Thyroid gland (tissue), 4 donors: ENCODE measurements around the gene B3GALT4. TPM values are rescaled to one million over a fixed set of nuclear protein-coding genes. Genes with fewer than 3 reads are reported as not detected.

Experiments
- DNase-seq, 2 donors: peaks; one replicate each; pipeline ENCODE4 v3.0.0-alpha.2; 2019
- H3K27ac ChIP-seq, 3 donors: fragments of 200-600 bp; sonication (generic); 1 replicate in 2 of 3; 2 replicates in 1 of 3; pipeline ENCODE4 v1.5.1; 2016 to 2019; ENCODE audit warnings: mild to moderate bottlenecking in 1 of 3, moderate library complexity in 1 of 3
- H3K27me3 ChIP-seq: fragments of 200-600 bp; sonication (generic); one replicate; pipeline ENCODE4 v1.5.1; 2019
- H3K36me3 ChIP-seq, 2 donors: fragments of 200-600 bp; sonication (generic); one replicate each; pipeline ENCODE4 v1.5.1; 2016 to 2019
- H3K4me1 ChIP-seq, 2 donors: fragments of 200-600 bp; sonication (generic); one replicate each; pipeline ENCODE4 v1.5.1; 2017 to 2019
- H3K4me3 ChIP-seq, 3 donors: fragments of 200-600 bp; sonication (generic); replicated peaks in 1 of 3; 1 replicate in 2 of 3; 2 replicates in 1 of 3; pipeline ENCODE4 v1.5.1; 2016; ENCODE audit warnings: mild to moderate bottlenecking in 1 of 3
- H3K9me3 ChIP-seq: fragments of 200-600 bp; sonication (generic); one replicate; pipeline ENCODE4 v1.5.1; 2017
- CTCF ChIP-seq, 6 experiments: fragments of 200-600 bp in 3 of 6; fragments of 450-650 bp in 3 of 6; sonication (generic) in 3 of 6; IDR thresholded peaks; one replicate each; pipeline ENCODE4 v1.5.1; 2016 to 2019; ENCODE audit warnings: antibody characterized with exemption in 6 of 6, mild to moderate bottlenecking in 2 of 6, inconsistent platforms in 1 of 6, moderate library complexity in 1 of 6
- POLR2A ChIP-seq, 2 donors: fragments of 450-650 bp; IDR thresholded peaks; one replicate each; pipeline ENCODE4 v1.6.1; 2017; ENCODE audit warnings: antibody characterized with exemption in 2 of 2, mild to moderate bottlenecking in 2 of 2, moderate library complexity in 1 of 2
- WGBS, 2 donors: methylation state at CpG; one replicate each; pipeline ENCODE4 v1.1.5; 2017; 5-methylcytosine and 5-hydroxymethylcytosine counted together
- intact Hi-C: fragments of 100-400 bp; cut with DNase I; formaldehyde crosslinking; loops from one replicate; pipeline ENCODE4 v1.15.1; 2023
- total RNA-seq, 4 donors: library from RNA; depleted of rRNA; stranded (reverse); fragments of >200 nt; gene quantifications; one replicate each; pipeline ENCODE4 v1.2.3, GENCODE V29; 2016

B3GALT4 gene
- total RNA-seq, 4 donors from 2014 or later: 10.5 to 19.8 (median 16.4) TPM

- Histone ChIP-seq H3K27ac (peak overlapping the region; percentile 83 to 87 (median 85)), H3K9me3 (no peaks in the 10 kb centered on the region), H3K36me3 (peaks cover 19 to 26% of the 10 kb centered on the region in 2 donors), H3K4me3 (peak overlapping the region in 1 of 3 donors; percentile 38), H3K4me1 (peaks cover 26 to 55% of the 10 kb centered on the region in 2 donors), H3K27me3 (no peaks in the 10 kb centered on the region)
- no peak for DNase-seq
- intact Hi-C loops: no loop called here
- WGBS, 2 donors: 70 to 72% methylated on average over 8 of the region's 8 CpGs
- TF ChIP-seq POLR2A (IDR thresholded peaks at IDR 0.05) (no peak), CTCF (IDR thresholded peaks at IDR 0.05) (no peak)
These were observed 41.6 kb downstream of the B3GALT4 start for GRCh38 chr6:33318426-33319073.

GRCh38 chr6:33319939-33320314, 43.0 kb downstream of the B3GALT4 start:
- WGBS, 2 donors: 88 to 96% methylated on average over 3 of the region's 3 CpGs
- TF ChIP-seq POLR2A (IDR thresholded peaks at IDR 0.05) (no peak), CTCF (IDR thresholded peaks at IDR 0.05) (no peak)
- intact Hi-C loops: no loop called here
- no peaks in the 10 kb centered on the region for H3K27me3 ChIP-seq
- no peaks in the 10 kb centered on the region for H3K9me3 ChIP-seq
- H3K4me1 ChIP-seq: peaks cover 28 to 56% of the 10 kb centered on the region in 2 donors
- no peak overlapping the region for H3K4me3 ChIP-seq
- no peak for DNase-seq
- H3K27ac ChIP-seq: no peak overlapping the region
- peaks cover 19 to 26% of the 10 kb centered on the region in 2 donors for H3K36me3 ChIP-seq

GRCh38 chr6:33320315-33321181, 43.6 kb downstream of the B3GALT4 start:
- Histone ChIP-seq H3K36me3 (peaks cover 19 to 26% of the 10 kb centered on the region in 2 donors), H3K27ac (no peak overlapping the region), H3K27me3 (no peaks in the 10 kb centered on the region), H3K9me3 (no peaks in the 10 kb centered on the region), H3K4me3 (no peak overlapping the region), H3K4me1 (peaks cover 24 to 50% of the 10 kb centered on the region in 2 donors)
- intact Hi-C loops: no loop called here
- no peak for DNase-seq
- TF ChIP-seq POLR2A (IDR thresholded peaks at IDR 0.05) (no peak), CTCF (IDR thresholded peaks at IDR 0.05) (no peak)
- WGBS, 2 donors: 79 to 84% methylated on average over 20 to 27 of the region's 32 CpGs

- 71 to 79% methylated on average over 9 of the region's 9 CpGs for WGBS, 2 donors
- DNase-seq: no peak
- Histone ChIP-seq H3K36me3 (peaks cover 19 to 26% of the 10 kb centered on the region in 2 donors), H3K9me3 (no peaks in the 10 kb centered on the region), H3K4me1 (peaks cover 24 to 46% of the 10 kb centered on the region in 2 donors), H3K27ac (peak overlapping the region in 1 of 3 donors; percentile 77), H3K27me3 (no peaks in the 10 kb centered on the region), H3K4me3 (no peak overlapping the region)
- intact Hi-C loops: no loop called here
- no peak for TF ChIP-seq CTCF (IDR thresholded peaks at IDR 0.05)
- no peak for TF ChIP-seq POLR2A (IDR thresholded peaks at IDR 0.05)
These were observed 44.3 kb downstream of the B3GALT4 start for GRCh38 chr6:33321227-33321626.

GRCh38 chr6:33323623-33323948, 46.7 kb downstream of the B3GALT4 start:
- Histone ChIP-seq H3K27me3 (no peaks in the 10 kb centered on the region), H3K27ac (peak overlapping the region; percentile 38 to 77 (median 67)), H3K4me1 (peaks cover 20 to 31% of the 10 kb centered on the region in 2 donors), H3K9me3 (no peaks in the 10 kb centered on the region), H3K36me3 (peaks cover 19 to 23% of the 10 kb centered on the region in 2 donors), H3K4me3 (peak overlapping the region; percentile 4 to 38 (median 23))
- intact Hi-C loops: no loop called here
- TF ChIP-seq POLR2A (IDR thresholded peaks at IDR 0.05): no peak
- TF ChIP-seq CTCF (IDR thresholded peaks at IDR 0.05): no peak
- WGBS, 2 donors: 2% methylated on average over 12 of the region's 12 CpGs
- DNase-seq: no peak
